HepG2 (cell line): ENCODE data around the gene CYP2A7.
A peak's percentile ranks its signal among the peaks of the same experiment; 100 is the strongest.

ENCODE experiments used
- GABPA ChIP-seq, 2 experiments: IDR thresholded peaks; 2 replicates each; pipeline ENCODE4 v1.6.1; 2011 to 2016; ENCODE audit warnings: low read depth in 2 of 2, low read length in 1 of 2, missing biosample characterization in 1 of 2, missing genetic modification characterization in 1 of 2
- RFX5 ChIP-seq: IDR thresholded peaks from 2 replicates; pipeline ENCODE4 v1.6.1; 2011; ENCODE audit warnings: low read depth, low read length, improper control_type of control experiment
- TCF12 ChIP-seq, 2 experiments: fragments of 450-650 bp in 1 of 2; sonication (generic) in 1 of 2; formaldehyde crosslinking in 1 of 2; IDR thresholded peaks; 2 replicates each; pipeline versions ENCODE4 v1.6.1 to v1.8.0; 2017 to 2022; ENCODE audit warnings: antibody characterized with exemption in 1 of 2, mild to moderate bottlenecking in 1 of 2, missing genetic modification reagents in 1 of 2, moderate library complexity in 1 of 2
- ZFP37 ChIP-seq: sonication (generic); formaldehyde crosslinking; IDR thresholded peaks from 2 replicates; pipeline ENCODE4 v1.4.0; 2020; ENCODE audit warnings: missing genetic modification reagents, borderline replicate concordance
- TF ChIP-seq, protein P1 (sequence below): sonication (generic); formaldehyde crosslinking; IDR thresholded peaks from 2 replicates; pipeline ENCODE4 v1.5.0; 2020; ENCODE audit warnings: mild to moderate bottlenecking, missing genetic modification reagents, moderate library complexity

DNA sequence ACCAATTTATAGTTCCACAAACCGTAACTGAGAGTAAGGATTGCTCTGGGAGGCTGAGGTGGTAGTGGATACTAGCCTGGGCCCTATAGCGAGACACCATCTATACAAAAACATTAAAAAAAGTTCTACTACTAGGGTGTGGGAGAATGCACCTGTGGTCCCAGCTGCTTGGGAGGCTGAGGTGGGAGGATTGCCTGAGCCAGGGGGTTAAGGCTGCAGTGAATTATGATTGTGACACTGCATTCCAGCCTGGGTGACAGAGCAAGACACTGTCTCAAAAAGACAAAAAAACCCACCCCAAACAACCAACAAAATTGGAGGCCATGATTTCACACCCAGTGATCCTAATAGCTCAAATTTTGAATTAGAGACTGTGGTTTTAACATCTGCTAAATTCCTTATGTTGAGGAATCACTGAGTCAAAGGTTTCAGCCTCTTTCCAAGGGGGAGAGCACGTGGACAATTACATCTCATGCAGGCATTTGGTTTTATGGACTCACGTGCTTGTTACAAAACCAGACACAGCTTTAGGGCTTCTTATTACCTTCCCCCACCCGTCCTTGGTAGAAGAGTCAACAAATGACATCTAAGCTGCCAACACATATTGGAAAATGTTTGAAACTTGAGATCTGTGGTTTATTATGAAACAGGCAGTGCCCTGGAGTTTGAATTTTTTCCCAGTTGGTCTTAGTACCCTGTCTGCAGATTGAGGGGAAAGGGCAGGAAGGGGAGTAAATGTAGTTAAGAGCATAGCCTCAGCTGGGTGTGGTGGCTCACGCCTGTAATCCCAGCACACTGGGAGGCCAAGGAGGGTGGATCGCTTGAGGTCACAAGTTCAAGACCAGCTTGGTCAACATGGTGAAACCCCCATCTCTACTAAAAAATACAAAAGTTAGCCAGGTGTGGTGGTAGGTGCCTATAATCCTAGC is 50.3 kb downstream of the CYP2A7 start:
- TF ChIP-seq, protein P1, sequence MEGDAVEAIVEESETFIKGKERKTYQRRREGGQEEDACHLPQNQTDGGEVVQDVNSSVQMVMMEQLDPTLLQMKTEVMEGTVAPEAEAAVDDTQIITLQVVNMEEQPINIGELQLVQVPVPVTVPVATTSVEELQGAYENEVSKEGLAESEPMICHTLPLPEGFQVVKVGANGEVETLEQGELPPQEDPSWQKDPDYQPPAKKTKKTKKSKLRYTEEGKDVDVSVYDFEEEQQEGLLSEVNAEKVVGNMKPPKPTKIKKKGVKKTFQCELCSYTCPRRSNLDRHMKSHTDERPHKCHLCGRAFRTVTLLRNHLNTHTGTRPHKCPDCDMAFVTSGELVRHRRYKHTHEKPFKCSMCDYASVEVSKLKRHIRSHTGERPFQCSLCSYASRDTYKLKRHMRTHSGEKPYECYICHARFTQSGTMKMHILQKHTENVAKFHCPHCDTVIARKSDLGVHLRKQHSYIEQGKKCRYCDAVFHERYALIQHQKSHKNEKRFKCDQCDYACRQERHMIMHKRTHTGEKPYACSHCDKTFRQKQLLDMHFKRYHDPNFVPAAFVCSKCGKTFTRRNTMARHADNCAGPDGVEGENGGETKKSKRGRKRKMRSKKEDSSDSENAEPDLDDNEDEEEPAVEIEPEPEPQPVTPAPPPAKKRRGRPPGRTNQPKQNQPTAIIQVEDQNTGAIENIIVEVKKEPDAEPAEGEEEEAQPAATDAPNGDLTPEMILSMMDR (CRISPR knock-in tag) = no peak
- peak; percentile 73; the same call in 1 of the 2 replicates for TF ChIP-seq ZFP37 (CRISPR knock-in tag)
- no peak for TF ChIP-seq RFX5
- no peak for TF ChIP-seq TCF12 (IDR thresholded peaks at IDR 0.05)
- TF ChIP-seq TCF12 (CRISPR knock-in tag; IDR thresholded peaks at IDR 0.05) = no peak
- TF ChIP-seq GABPA (IDR thresholded peaks at IDR 0.05; ENCODE audit: low read depth, low read length) = no peak
- TF ChIP-seq GABPA (CRISPR knock-in tag; IDR thresholded peaks at IDR 0.05; ENCODE audit: low read depth) = peak; percentile 46; the same call in 1 of the 2 replicates
